Stimulated activated effector memory CD8-positive, alpha-beta T cell treated with anti-CD3 and anti-CD28 coated beads, Interleukin-12 subunit alpha, Interleukin-12 subunit beta, amount 100 ng/mL, for 72 hours (primary cell): ENCODE results near the gene DISC1.
"Not testable (repeated sequence)": the region's sequence is repeated elsewhere in the genome, so short reads cannot be mapped to it uniquely, and the experiment has no call there.

Experiments used
- ATAC-seq: fragments of 150-1000 bp; cut with Tn5 transposase; 2 replicates; pipeline ENCODE4 v1.10.0; 2021
- DNase-seq, 2 donors: peaks; one replicate each; pipeline ENCODE4 v3.0.0; 2021 to 2022; ENCODE audit warnings: low spot score in 2 of 2
- H3K27ac Mint-ChIP-seq: one replicate; pipeline ENCODE4 v1.8.0; 2022; ENCODE audit warnings: mild to moderate bottlenecking, mixed read lengths
- H3K36me3 Mint-ChIP-seq: one replicate; pipeline ENCODE4 v1.8.0; 2022; ENCODE audit warnings: mild to moderate bottlenecking, mixed read lengths
- H3K4me1 Mint-ChIP-seq: one replicate; pipeline ENCODE4 v1.8.0; 2022; ENCODE audit warnings: mixed read lengths
- H3K4me3 Mint-ChIP-seq: one replicate; pipeline ENCODE4 v1.8.0; 2022; ENCODE audit warnings: mild to moderate bottlenecking, mixed read lengths
- H3K9me3 Mint-ChIP-seq: one replicate; pipeline ENCODE4 v1.8.0; 2022; ENCODE audit warnings: mixed read lengths

The DISC1 gene

DNA sequence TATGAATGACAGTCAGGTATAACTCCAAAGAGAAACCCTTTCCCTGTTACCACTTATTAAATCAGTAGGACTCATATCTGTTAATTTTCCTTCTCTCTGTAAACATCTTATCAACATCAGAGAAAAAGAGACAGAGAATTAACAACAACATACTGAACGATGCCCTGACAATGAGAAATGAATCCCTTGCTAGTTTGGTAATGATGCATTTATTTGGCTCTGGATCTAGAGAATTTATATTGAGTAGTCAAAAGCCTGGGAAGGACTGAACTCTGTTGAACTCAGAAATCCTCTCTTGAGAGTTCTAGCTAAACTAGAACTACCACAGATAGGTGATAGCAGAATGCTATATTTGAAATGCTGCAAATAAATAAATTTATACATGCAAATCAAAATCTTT, 325.6 kb downstream of the DISC1 start:
- ATAC-seq: no peak
- peaks cover 1% of the 10 kb centered on the region for H3K9me3 Mint-ChIP-seq
- H3K4me3 Mint-ChIP-seq: no peak overlapping the region
- no peak overlapping the region for H3K27ac Mint-ChIP-seq
- no peaks in the 10 kb centered on the region for H3K36me3 Mint-ChIP-seq
- DNase-seq: no peak
- peaks cover 15% of the 10 kb centered on the region for H3K4me1 Mint-ChIP-seq

GRCh38 chr1:231953660-231954059, 327.1 kb downstream of the DISC1 start:
- no peak for ATAC-seq
- Mint-ChIP-seq H3K36me3 (no peaks in the 10 kb centered on the region), H3K9me3 (peaks cover 4% of the 10 kb centered on the region), H3K4me3 (no peak overlapping the region), H3K27ac (no peak overlapping the region), H3K4me1 (peaks cover 15% of the 10 kb centered on the region)
- DNase-seq: no peak

- ATAC-seq (no peak), DNase-seq (no peak)
- Mint-ChIP-seq H3K36me3 (no peaks in the 10 kb centered on the region), H3K4me1 (peaks cover 15% of the 10 kb centered on the region), H3K4me3 (no peak overlapping the region), H3K9me3 (peaks cover 4% of the 10 kb centered on the region), H3K27ac (no peak overlapping the region)
Measured at GRCh38 chr1:231954751-231955150, 328.2 kb downstream of the DISC1 start.

DNA sequence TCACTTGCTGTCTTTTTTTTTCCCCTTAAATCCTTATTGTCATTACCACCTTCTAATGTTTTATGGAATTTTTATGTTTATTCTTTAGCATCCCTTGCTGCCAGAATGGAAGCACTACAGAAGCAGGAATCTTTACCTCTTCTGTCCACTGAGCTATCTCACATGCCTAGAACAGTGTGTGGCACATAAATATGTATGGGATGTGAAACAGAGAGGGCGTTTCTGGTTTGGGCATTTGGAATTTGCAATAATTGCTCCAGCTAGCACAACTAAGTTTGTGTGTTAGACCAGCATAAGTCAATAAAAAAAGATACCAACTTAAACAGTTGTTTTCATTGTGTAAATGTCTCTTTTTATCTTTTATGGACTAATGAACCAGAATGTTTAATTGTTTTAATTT, 330.8 kb downstream of the DISC1 start:
- Mint-ChIP-seq H3K4me3 (no peak overlapping the region), H3K9me3 (peaks cover 4% of the 10 kb centered on the region), H3K36me3 (no peaks in the 10 kb centered on the region), H3K27ac (no peak overlapping the region), H3K4me1 (no peaks in the 10 kb centered on the region)
- ATAC-seq (no peak), DNase-seq (no peak)

DNA sequence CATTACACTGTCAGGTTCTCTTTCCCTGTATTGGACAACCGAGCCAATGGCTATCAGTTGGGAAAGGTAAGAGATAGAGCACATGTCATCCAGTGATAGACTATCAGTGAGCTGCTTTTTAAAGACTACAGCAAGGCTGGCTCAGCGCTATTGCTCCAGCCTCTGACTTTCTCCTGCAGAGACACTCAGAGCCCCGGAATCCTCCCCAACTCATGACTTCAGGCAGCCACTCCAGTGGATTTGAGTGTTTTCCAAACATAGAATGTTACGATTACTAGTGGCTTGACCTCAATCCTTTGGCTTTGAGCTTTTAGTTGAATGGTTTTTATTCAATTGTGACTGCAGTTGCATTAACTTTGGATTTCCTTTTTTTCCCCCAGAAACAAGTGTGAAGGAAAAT, 331.9 kb downstream of the DISC1 start:
- ATAC-seq: no peak
- Mint-ChIP-seq H3K4me1 (no peaks in the 10 kb centered on the region), H3K4me3 (no peak overlapping the region), H3K27ac (no peak overlapping the region), H3K36me3 (no peaks in the 10 kb centered on the region), H3K9me3 (peaks cover 4% of the 10 kb centered on the region)
- DNase-seq: no peak

DNA sequence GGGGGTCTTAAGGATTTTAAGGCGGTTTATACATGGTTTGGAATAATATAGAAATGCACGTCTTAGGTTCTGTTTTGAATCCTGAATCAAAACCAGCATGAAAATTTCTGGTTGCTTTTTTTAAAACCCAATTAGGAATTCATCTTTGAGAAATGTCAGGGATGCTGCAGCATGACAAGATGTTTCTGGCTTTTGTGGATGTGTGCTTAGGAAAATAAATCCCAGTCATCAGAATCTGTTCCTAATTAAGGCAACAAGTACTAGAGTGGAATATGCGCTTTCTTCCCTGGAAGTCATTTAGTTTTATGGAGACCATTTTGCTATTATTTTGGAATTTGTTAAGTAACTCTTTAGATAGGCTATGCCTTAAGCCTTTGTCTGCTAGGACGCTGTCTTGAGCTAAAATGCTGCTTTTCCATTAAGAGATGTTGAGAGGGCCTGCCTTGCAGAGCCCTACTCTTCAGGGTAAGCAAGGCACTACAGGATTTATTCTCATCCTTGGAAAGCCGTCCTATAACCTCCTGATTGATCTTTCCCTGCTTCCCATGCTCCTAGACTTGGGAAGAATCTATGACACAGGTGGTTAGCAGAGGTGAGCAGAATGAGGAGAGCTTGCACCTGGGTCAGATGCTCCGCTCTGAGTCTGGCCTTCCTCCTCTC, 332.8 kb downstream of the DISC1 start:
- H3K4me3 Mint-ChIP-seq: no peak overlapping the region
- no peak overlapping the region for H3K27ac Mint-ChIP-seq
- no peaks in the 10 kb centered on the region for H3K4me1 Mint-ChIP-seq
- H3K9me3 Mint-ChIP-seq: peaks cover 4% of the 10 kb centered on the region
- DNase-seq (no peak), ATAC-seq (no peak)
- H3K36me3 Mint-ChIP-seq: no peaks in the 10 kb centered on the region

- not testable (repeated sequence) for H3K36me3 Mint-ChIP-seq, H3K4me1 Mint-ChIP-seq, H3K27ac Mint-ChIP-seq, H3K4me3 Mint-ChIP-seq, H3K9me3 Mint-ChIP-seq, ATAC-seq, DNase-seq
Measured at GRCh38 chr1:231961801-231962200, 335.2 kb downstream of the DISC1 start.

DNA sequence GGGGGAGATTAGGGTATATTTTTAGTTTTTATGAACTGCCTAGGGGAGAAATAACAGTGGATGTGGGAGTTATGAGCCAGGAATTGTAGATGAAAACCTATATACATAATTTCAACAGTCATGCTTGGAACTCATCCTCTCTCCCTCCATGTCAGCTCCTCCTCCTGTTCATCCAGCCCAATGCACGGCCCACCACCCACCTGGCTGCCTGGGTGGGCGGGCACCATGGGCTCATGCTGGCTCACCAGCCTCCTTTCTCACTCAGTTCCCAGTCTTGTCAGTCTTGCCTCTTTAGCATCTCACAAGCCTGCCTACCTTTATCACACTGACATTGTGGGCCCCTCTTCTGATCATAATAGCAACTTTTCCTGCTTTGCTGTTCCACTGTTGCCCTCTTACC, 336.0 kb downstream of the DISC1 start:
- DNase-seq (no peak), ATAC-seq (no peak)
- Mint-ChIP-seq H3K36me3 (no peaks in the 10 kb centered on the region), H3K9me3 (no peaks in the 10 kb centered on the region), H3K27ac (no peak overlapping the region), H3K4me1 (peaks cover 8% of the 10 kb centered on the region), H3K4me3 (no peak overlapping the region)

- no peak for ATAC-seq
- H3K36me3 Mint-ChIP-seq: no peaks in the 10 kb centered on the region
- DNase-seq: no peak
- peaks cover 8% of the 10 kb centered on the region for H3K4me1 Mint-ChIP-seq
- H3K9me3 Mint-ChIP-seq: no peaks in the 10 kb centered on the region
- no peak overlapping the region for H3K27ac Mint-ChIP-seq
- no peak overlapping the region for H3K4me3 Mint-ChIP-seq
Measured at GRCh38 chr1:231964241-231964640, 337.7 kb downstream of the DISC1 start.

- ATAC-seq: no peak
- Mint-ChIP-seq H3K4me3 (no peak overlapping the region), H3K36me3 (no peaks in the 10 kb centered on the region), H3K9me3 (no peaks in the 10 kb centered on the region), H3K27ac (no peak overlapping the region), H3K4me1 (peaks cover 8% of the 10 kb centered on the region)
- DNase-seq: no peak
Measured at GRCh38 chr1:231964961-231965360, 338.4 kb downstream of the DISC1 start.

DNA sequence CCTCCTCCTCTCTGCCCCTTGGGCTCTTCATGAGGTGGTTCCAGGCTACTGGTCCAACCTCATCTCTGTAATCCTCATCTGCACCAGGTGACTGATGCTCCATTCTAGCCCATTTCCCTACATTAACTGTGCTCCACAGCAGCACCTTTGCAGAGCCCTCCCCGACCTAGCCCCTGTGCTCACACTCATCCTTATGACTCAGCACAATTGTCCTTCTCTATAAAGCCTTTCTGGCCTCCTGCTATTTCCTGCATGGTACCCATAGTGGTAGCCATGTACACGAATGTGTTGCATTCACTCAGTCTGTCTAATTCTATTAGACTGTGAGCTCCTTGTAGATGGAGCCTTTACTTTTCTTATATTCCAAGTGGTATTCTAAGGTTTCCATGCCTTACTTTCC, 339.0 kb downstream of the DISC1 start:
- ATAC-seq (no peak), DNase-seq (no peak)
- Mint-ChIP-seq H3K9me3 (no peaks in the 10 kb centered on the region), H3K36me3 (no peaks in the 10 kb centered on the region), H3K4me3 (no peak overlapping the region), H3K27ac (no peak overlapping the region), H3K4me1 (peaks cover 12% of the 10 kb centered on the region)

DNA sequence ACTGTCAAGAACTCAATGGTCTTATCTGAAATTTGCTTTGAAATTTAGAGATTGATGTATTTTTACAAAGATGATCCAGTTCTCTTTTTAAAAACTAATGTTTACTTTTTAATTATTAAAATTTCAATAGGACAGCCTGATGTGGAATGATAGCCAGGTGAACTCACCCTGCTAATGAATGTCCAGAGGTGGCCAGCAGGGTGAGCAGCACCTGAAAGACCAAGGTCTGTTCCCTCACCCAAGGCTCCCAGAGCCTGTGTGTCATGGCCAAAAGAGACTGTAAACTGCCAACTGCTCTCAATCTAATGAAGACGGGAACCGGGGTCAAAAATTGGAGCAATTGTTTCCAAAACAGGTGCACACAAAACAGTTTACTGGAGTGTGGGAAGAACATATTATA, 340.4 kb downstream of the DISC1 start:
- Mint-ChIP-seq H3K36me3 (no peaks in the 10 kb centered on the region), H3K4me1 (peaks cover 26% of the 10 kb centered on the region), H3K4me3 (no peak overlapping the region), H3K27ac (no peak overlapping the region), H3K9me3 (no peaks in the 10 kb centered on the region)
- ATAC-seq (no peak), DNase-seq (no peak)

DNA sequence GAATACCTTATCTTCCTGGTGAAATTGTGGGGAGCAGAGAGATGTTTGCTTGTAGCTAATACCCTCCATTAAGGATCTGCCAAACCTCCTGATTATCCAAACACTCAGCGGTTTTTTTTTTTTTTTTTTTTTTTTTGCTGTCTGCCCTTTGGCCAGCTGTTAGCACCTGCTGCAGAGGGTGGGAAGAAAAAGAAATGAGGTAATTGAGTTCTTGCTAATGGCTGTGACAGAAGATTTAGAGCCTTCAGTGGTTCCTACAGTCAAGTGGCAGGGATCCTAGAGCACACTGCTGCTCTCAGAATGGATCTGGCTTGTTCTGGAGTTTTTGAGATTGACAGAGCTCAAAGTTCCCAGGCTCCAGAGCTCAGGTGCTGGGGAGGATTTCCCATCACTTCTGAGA, 342.5 kb downstream of the DISC1 start:
- Mint-ChIP-seq H3K27ac (no peak overlapping the region), H3K9me3 (no peaks in the 10 kb centered on the region), H3K36me3 (peaks cover 4% of the 10 kb centered on the region), H3K4me3 (no peak overlapping the region), H3K4me1 (peaks cover 36% of the 10 kb centered on the region)
- DNase-seq (no peak), ATAC-seq (no peak)

DNA sequence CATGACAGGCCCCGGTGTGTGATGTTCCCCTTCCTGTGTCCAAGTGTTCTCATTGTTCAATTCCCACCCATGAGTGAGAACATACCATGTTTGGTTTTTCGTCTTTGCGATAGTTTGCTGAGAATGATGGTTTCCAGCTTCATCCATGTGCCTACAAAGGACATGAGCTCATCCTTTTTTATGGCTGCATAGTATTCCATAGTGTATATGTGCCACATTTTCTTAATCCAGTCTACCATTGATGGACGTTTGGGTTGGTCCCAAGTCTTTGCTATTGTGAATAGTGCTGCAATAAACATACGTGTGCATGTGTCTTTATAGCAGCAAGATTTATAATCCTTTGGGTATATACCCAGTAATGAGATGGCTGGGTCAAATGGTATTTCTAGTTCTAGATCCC, 343.2 kb downstream of the DISC1 start:
- H3K36me3 Mint-ChIP-seq, ATAC-seq, H3K4me3 Mint-ChIP-seq, DNase-seq, H3K27ac Mint-ChIP-seq, H3K9me3 Mint-ChIP-seq: not testable (repeated sequence)
- H3K4me1 Mint-ChIP-seq: peaks cover 37% of the 10 kb centered on the region

DNA sequence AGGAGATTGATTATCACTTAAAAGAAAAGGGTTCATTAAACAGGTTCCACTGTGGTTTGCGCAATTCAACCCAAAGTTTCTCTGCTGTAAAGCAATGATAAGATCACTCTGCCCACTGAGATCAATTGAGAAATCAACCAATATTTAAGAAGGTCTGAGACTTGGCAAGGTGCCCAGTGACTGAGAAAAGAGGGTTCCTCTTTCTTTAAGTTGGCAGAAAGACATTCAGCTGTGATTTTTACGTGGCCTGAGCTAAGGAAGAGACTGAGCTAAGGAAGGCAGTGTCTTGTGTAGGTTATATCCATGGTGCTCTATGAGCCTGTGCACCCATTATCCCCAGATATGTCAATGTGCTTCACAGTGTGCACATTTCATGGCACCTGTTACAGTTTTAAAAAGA, 344.1 kb downstream of the DISC1 start:
- DNase-seq (no peak), ATAC-seq (no peak)
- Mint-ChIP-seq H3K36me3 (peaks cover 6% of the 10 kb centered on the region), H3K9me3 (no peaks in the 10 kb centered on the region), H3K4me3 (peak overlapping the region; percentile 51), H3K27ac (no peak overlapping the region), H3K4me1 (peaks cover 36% of the 10 kb centered on the region)

DNA sequence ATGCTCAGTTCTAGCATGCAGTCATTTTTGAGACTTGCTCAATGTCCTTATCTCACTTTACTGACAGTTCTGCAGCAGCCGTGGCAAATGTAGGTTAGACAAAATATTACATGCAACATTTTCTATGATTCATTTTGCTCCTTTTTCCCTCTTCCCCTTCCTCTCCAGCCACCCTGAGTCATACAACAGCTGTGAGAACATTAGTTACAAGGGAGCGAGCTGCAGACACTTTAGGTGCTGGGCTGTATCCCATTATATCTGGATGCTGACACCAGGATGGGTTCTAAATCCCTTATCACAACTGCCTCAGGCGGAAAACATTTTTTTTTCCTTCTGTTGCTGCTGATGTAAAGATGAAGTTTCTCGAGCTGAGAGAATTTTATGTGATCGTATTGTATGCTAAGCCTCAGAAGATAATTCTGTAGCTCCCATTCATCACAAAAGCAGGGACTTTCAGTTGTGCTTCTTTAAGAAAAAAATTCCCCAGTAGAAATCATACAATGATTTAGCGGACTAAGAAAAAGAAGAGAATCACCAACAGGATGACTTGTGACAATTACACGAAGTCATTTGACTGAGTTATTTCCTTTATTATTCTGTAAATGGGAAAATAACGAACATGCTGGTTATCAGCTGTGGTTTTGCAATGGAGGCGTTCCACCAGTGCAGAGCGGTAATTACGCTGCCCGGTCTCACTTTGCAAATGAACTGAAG, 345.0 kb downstream of the DISC1 start:
- Mint-ChIP-seq H3K27ac (peak overlapping the region; percentile 83), H3K4me1 (peaks cover 34% of the 10 kb centered on the region), H3K4me3 (peak overlapping the region; percentile 51), H3K9me3 (no peaks in the 10 kb centered on the region), H3K36me3 (peaks cover 6% of the 10 kb centered on the region)
- ATAC-seq (peak; percentile 22), DNase-seq (no peak)
